B cell (primary cell): ENCODE results near the gene CD200R1L. TPM values are rescaled to one million over a fixed set of nuclear protein-coding genes. Genes with fewer than 3 reads are reported as not detected.

Source experiments
- ATAC-seq: fragments of 200-7000 bp; cut with Tn5 transposase; one replicate; pipeline ENCODE4 v1.10.0; 2021; ENCODE audit warnings: low read depth, mild to moderate bottlenecking, moderate number of reproducible peaks, moderate library complexity
- CTCF ChIA-PET: fragments of 350-600 bp; sonication (Branson Sonifier 250); formaldehyde crosslinking; loops from one replicate; lab custom pipeline; 2021; ENCODE audit warnings: antibody characterized with exemption, inconsistent platforms; lab: Charles Lee
- POLR2A ChIA-PET: fragments of 350-600 bp; sonication (Branson Sonifier 250); formaldehyde crosslinking; loops from one replicate; lab custom pipeline; 2021; ENCODE audit warnings: antibody characterized with exemption; lab: Charles Lee
- DNase-seq: peaks from one replicate; pipeline ENCODE4 v3.0.0; 2013
- H2AFZ ChIP-seq: 2 replicates; pipeline ENCODE4 v1.6.1; 2012; ENCODE audit warnings: mild to moderate bottlenecking, low read depth, low read length; ENCODE audit not compliant: insufficient read depth, poor library complexity, severe bottlenecking
- H3K27ac ChIP-seq, 2 donors: 1 replicate in 1 of 2; 2 replicates in 1 of 2; pipeline ENCODE4 v1.5.1; 2012 to 2013; ENCODE audit warnings: low read length in 2 of 2, mild to moderate bottlenecking in 2 of 2, moderate library complexity in 1 of 2
- H3K27me3 ChIP-seq, 4 experiments: fragments of 200-600 bp in 1 of 4; sonication (generic) in 1 of 4; replicated peaks in 1 of 4; 1 replicate in 2 of 4; 2 replicates in 2 of 4; pipeline versions ENCODE4 v1.6.1 to v1.7.0; 2013 to 2016; ENCODE audit warnings: low read length in 3 of 4, mild to moderate bottlenecking in 2 of 4, mixed read lengths in 1 of 4, moderate library complexity in 1 of 4; ENCODE audit not compliant: insufficient read depth in 4 of 4, control insufficient read depth in 3 of 4; ENCODE audit errors: control extremely low read depth in 1 of 4
- H3K36me3 ChIP-seq, 2 experiments: replicated peaks in 1 of 2; 1 replicate in 1 of 2; 2 replicates in 1 of 2; pipeline versions ENCODE4 v1.6.1 to v1.7.1; 2013; ENCODE audit warnings: low read length in 1 of 2; ENCODE audit not compliant: insufficient read depth in 2 of 2, control insufficient read depth in 1 of 2; ENCODE audit errors: control extremely low read depth in 1 of 2, extremely low read depth in 1 of 2
- H3K4me1 ChIP-seq, 2 donors: fragments of 200-600 bp in 1 of 2; sonication (generic) in 1 of 2; 1 replicate in 1 of 2; 2 replicates in 1 of 2; pipeline versions ENCODE4 v1.5.1 to v1.6.1; 2013 to 2017; ENCODE audit warnings: low read length in 2 of 2; ENCODE audit not compliant: control insufficient read depth in 2 of 2, insufficient read depth in 2 of 2
- H3K4me2 ChIP-seq: replicated peaks from 2 replicates; pipeline ENCODE3; 2012; ENCODE audit warnings: mild to moderate bottlenecking, low read depth, low read length; ENCODE audit not compliant: poor library complexity, severe bottlenecking
- H3K4me3 ChIP-seq, 5 experiments: fragments of 200-600 bp in 1 of 5; sonication (generic) in 1 of 5; 1 replicate in 3 of 5; 2 replicates in 2 of 5; pipeline versions ENCODE4 v1.5.1 to v1.7.0; 2011 to 2016; ENCODE audit warnings: low read length in 4 of 5, mild to moderate bottlenecking in 4 of 5, low read depth in 2 of 5, control low read depth in 1 of 5, moderate library complexity in 1 of 5; ENCODE audit not compliant: insufficient read depth in 1 of 5; ENCODE audit errors: control extremely low read depth in 1 of 5, extremely low read depth in 1 of 5
- H3K79me2 ChIP-seq: fragments of 200-600 bp; sonication (generic); one replicate; pipeline ENCODE4 v1.6.0; 2016; ENCODE audit warnings: low read length; ENCODE audit not compliant: control insufficient read depth, insufficient read depth
- H3K9ac ChIP-seq: fragments of 200-600 bp; sonication (generic); 2 replicates; pipeline ENCODE4 v1.6.1; 2017; ENCODE audit warnings: mild to moderate bottlenecking, low read length, moderate library complexity
- H3K9me3 ChIP-seq, 3 donors: one replicate each; pipeline versions ENCODE4 v1.6.1 to v1.7.1; 2013; ENCODE audit warnings: low read length in 2 of 3; ENCODE audit not compliant: control insufficient read depth in 2 of 3, insufficient read depth in 1 of 3; ENCODE audit errors: control extremely low read depth in 1 of 3
- H4K20me1 ChIP-seq: 2 replicates; pipeline ENCODE4 v1.6.0; 2012; ENCODE audit warnings: mild to moderate bottlenecking, low read length; ENCODE audit not compliant: insufficient read depth, control insufficient read depth, poor library complexity, severe bottlenecking
- H3K27ac Mint-ChIP-seq: one replicate; pipeline ENCODE4 v1.8.0; 2021; ENCODE audit warnings: mixed read lengths
- H3K27me3 Mint-ChIP-seq: one replicate; pipeline ENCODE4 v1.8.0; 2021; ENCODE audit warnings: mixed read lengths
- H3K4me1 Mint-ChIP-seq: one replicate; pipeline ENCODE4 v1.8.0; 2021; ENCODE audit warnings: mixed read lengths
- H3K4me3 Mint-ChIP-seq: one replicate; pipeline ENCODE4 v1.8.0; 2021; ENCODE audit warnings: mixed read lengths
- H3K9me3 Mint-ChIP-seq: one replicate; pipeline ENCODE4 v1.8.0; 2022; ENCODE audit warnings: mixed read lengths; ENCODE audit not compliant: insufficient read depth
- CTCF ChIP-seq: fragments of 200-600 bp; IDR thresholded peaks from one replicate; pipeline ENCODE4 v1.8.0; 2022; ENCODE audit warnings: antibody characterized with exemption, mild to moderate bottlenecking
- EZH2 ChIP-seq: IDR thresholded peaks from 2 replicates; pipeline ENCODE4 v1.6.1; 2012; ENCODE audit warnings: borderline replicate concordance, low read depth, mild to moderate bottlenecking, moderate library complexity, low read length; ENCODE audit not compliant: insufficient read depth, poor library complexity, severe bottlenecking
- WGBS: methylation state at CpG from one replicate; pipeline ENCODE4 v1.1.5; 2013; ENCODE audit warnings: missing lambda C conversion rate; ENCODE audit not compliant: insufficient coverage; 5-methylcytosine and 5-hydroxymethylcytosine counted together
- intact Hi-C: fragments of 100-400 bp; cut with micrococcal nuclease; formaldehyde crosslinking; loops from one replicate; pipeline ENCODE4 v1.10.0; 2022
- polyA plus RNA-seq: library from polyadenylated mRNA; depleted of rRNA; stranded (reverse); fragments of >200 nt; gene quantifications from 2 replicates; pipeline ENCODE4 v1.2.3, GENCODE V29; 2012
- total RNA-seq, 2 donors: library from RNA; stranded (reverse); fragments of 120-200 nt in 1 of 2; gene quantifications; 1 replicate in 1 of 2; 2 replicates in 1 of 2; pipeline versions ENCODE4 v1.2.3 to v1.2.4, GENCODE V29; 2013 to 2022

CD200R1L gene
- total and polyA plus RNA-seq, 2 donors (not counting 1 experiment from before 2014, with no cell fraction given), result not detected

GRCh38 chr3:112777811-112778210 is 68.9 kb downstream of the CD200R1L start:
- Histone ChIP-seq H3K4me3 (no peak overlapping the region), H3K27me3 (no peaks in the 10 kb centered on the region), H2AFZ (no peak overlapping the region), H3K4me1 (peaks cover 25 to 39% of the 10 kb centered on the region in 2 donors), H3K9ac (no peak overlapping the region), H3K27ac (no peak overlapping the region), H4K20me1 (no peaks in the 10 kb centered on the region), H3K36me3 (no peaks in the 10 kb centered on the region), H3K4me2 (no peak overlapping the region), H3K9me3 (no peaks in the 10 kb centered on the region), H3K79me2 (no peaks in the 10 kb centered on the region)
- ATAC-seq, result no peak
- intact Hi-C loops, result no loop called here
- Mint-ChIP-seq H3K4me3 (no peak overlapping the region), H3K9me3 (no peaks in the 10 kb centered on the region), H3K4me1 (peaks cover 36% of the 10 kb centered on the region), H3K27me3 (no peaks in the 10 kb centered on the region), H3K27ac (no peak overlapping the region)
- no peak for TF ChIP-seq CTCF
- no peak for TF ChIP-seq EZH2
- ChIA-PET POLR2A (no interaction called here), CTCF (no interaction called here)
- DNase-seq, result no peak

GRCh38 chr3:112776836-112777235 is 69.8 kb downstream of the CD200R1L start:
- H3K4me2 ChIP-seq, result no peak overlapping the region
- Mint-ChIP-seq H3K4me1 (peaks cover 43% of the 10 kb centered on the region), H3K4me3 (no peak overlapping the region), H3K27ac (peak overlapping the region; percentile 18), H3K9me3 (no peaks in the 10 kb centered on the region), H3K27me3 (no peaks in the 10 kb centered on the region)
- ChIA-PET CTCF (interaction anchor here (0.7 to 1.3 kb wide), 2 partner anchors 42 to 203 kb away, joined by 3 to 6 read pairs; no protein-coding TSS in a partner anchor), POLR2A (interaction anchor here (0.6 kb wide), 1 partner anchor 181 kb away, joined by 5 read pairs; no protein-coding TSS in a partner anchor)
- DNase-seq (no peak), ATAC-seq (no peak)
- no peaks in the 10 kb centered on the region for H3K79me2 ChIP-seq
- no peak overlapping the region for H3K9ac ChIP-seq
- 89% methylated on average over 2 of the region's 3 CpGs for WGBS
- H3K27me3 ChIP-seq, result no peaks in the 10 kb centered on the region
- H3K36me3 ChIP-seq, result no peaks in the 10 kb centered on the region
- H3K4me3 ChIP-seq, result no peak overlapping the region
- H3K4me1 ChIP-seq, result peaks cover 25 to 39% of the 10 kb centered on the region in 2 donors
- no peak overlapping the region for H3K27ac ChIP-seq
- TF ChIP-seq CTCF, result no peak
- TF ChIP-seq EZH2, result no peak
- no peaks in the 10 kb centered on the region for H4K20me1 ChIP-seq
- intact Hi-C loops, result no loop called here
- no peaks in the 10 kb centered on the region for H3K9me3 ChIP-seq
- no peak overlapping the region for H2AFZ ChIP-seq
